ENCODE data around the gene CELF4.
A peak's percentile ranks its signal among the peaks of the same experiment; 100 is the strongest.

The CELF4 gene

DNA sequence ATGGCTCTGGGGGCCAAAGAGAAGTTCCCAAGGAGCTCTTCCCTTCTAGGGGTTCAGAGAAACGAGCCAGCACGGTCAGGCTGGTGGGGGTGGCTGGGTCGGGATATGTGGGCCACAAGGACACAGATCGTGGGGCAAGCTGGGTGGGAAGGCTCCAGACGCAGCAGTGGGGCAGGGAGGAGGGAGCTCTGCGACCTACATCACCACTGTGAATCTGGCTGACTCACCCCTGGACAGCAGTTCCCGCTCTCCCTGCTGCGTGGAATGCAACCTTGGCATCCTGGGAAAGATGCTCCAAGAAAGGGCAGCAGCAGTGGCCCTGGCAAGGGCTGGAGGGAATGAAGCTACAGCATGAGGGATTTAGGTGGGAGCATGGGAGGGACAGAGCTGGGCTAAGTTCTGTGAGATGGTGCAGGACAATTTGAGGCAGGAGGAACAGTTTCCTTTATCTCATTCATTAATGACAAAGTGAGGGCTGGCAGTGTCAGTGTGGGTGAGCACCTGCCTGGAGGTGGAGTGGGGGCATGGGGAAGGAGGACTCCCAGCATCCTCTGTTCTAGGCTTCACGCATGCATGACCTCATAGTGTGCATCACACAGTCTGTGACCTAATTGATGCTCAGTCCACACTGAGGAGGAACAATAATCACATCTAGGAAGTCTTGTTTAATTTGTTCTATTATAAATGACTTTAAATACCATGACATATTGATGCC, 25.0 kb downstream of the CELF4 start:
- DNase-seq (ENCODE audit: low read depth, low spot score), result no peak
- TF ChIP-seq EZH2 (IDR thresholded peaks at IDR 0.05), result no peak
- no peak for TF ChIP-seq POLR2AphosphoS5 (IDR thresholded peaks at IDR 0.05; ENCODE audit: borderline replicate concordance, low read depth, low read length)
- no peak for TF ChIP-seq FOXP2 (optimal IDR thresholded peaks at IDR 0.05; ENCODE audit: control extremely low read depth, extremely low read length, insufficient read depth)
- Histone ChIP-seq H3K4me3 (no peak overlapping the region), H3K9ac (ENCODE audit: insufficient read length) (no peak overlapping the region), H3K9me3 (ENCODE audit: low read depth, low read length) (no peaks in the 10 kb centered on the region), H3K36me3 (ENCODE audit: insufficient read depth, low read length) (no peaks in the 10 kb centered on the region), H3K27ac (no peak overlapping the region)

GRCh38 chr18:37539236-37539635, 26.4 kb downstream of the CELF4 start:
- Histone ChIP-seq H3K9ac (ENCODE audit: insufficient read length) (no peak overlapping the region), H3K9me3 (ENCODE audit: low read depth, low read length) (no peaks in the 10 kb centered on the region), H3K4me3 (no peak overlapping the region), H3K27ac (no peak overlapping the region), H3K36me3 (ENCODE audit: insufficient read depth, low read length) (no peaks in the 10 kb centered on the region)
- no peak for TF ChIP-seq EZH2 (IDR thresholded peaks at IDR 0.05)
- TF ChIP-seq FOXP2 (optimal IDR thresholded peaks at IDR 0.05; ENCODE audit: control extremely low read depth, extremely low read length, insufficient read depth), result no peak
- TF ChIP-seq POLR2AphosphoS5 (IDR thresholded peaks at IDR 0.05; ENCODE audit: borderline replicate concordance, low read depth, low read length), result no peak
- DNase-seq (ENCODE audit: low read depth, low spot score), result no peak

DNA sequence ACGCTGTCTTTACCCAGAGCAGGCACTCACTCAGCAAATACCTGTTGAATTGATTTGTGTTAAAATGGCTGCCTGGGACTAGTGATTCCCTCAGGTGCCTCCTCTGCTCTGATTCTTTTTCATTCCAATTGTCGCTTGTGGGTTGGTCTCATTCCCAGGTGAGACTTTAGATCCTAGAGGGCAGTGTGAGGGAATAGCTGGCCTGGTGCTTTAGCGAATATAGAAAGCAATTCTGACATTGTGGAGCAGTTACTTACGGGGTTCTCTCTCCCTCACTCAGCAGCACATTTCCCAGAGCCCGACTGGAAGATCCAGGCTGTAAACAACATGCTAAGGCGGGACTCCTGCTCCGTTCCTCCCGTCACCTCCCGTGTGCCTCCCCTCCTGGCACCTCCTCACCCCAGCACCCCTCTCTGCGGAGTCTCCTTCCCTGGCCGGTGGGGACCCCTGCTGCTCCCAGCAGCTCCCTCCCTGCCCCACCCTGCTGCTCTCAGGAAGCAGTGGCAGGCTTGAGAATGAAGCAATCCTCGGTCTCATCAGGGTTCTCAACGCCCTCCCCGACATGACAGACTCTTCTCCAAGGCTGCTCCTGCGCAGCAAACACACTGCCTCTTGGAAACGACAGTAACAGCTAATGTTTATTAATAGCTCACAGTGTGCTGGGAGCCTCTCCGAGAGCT, 26.9 kb downstream of the CELF4 start:
- TF ChIP-seq EZH2 (IDR thresholded peaks at IDR 0.05) (no peak), POLR2AphosphoS5 (IDR thresholded peaks at IDR 0.05; ENCODE audit: borderline replicate concordance, low read depth, low read length) (no peak), FOXP2 (optimal IDR thresholded peaks at IDR 0.05; ENCODE audit: control extremely low read depth, extremely low read length, insufficient read depth) (no peak)
- DNase-seq (ENCODE audit: low read depth, low spot score), result no peak
- Histone ChIP-seq H3K27ac (no peak overlapping the region), H3K4me3 (no peak overlapping the region), H3K9me3 (ENCODE audit: low read depth, low read length) (no peaks in the 10 kb centered on the region), H3K36me3 (ENCODE audit: insufficient read depth, low read length) (no peaks in the 10 kb centered on the region), H3K9ac (ENCODE audit: insufficient read length) (no peak overlapping the region)

DNA sequence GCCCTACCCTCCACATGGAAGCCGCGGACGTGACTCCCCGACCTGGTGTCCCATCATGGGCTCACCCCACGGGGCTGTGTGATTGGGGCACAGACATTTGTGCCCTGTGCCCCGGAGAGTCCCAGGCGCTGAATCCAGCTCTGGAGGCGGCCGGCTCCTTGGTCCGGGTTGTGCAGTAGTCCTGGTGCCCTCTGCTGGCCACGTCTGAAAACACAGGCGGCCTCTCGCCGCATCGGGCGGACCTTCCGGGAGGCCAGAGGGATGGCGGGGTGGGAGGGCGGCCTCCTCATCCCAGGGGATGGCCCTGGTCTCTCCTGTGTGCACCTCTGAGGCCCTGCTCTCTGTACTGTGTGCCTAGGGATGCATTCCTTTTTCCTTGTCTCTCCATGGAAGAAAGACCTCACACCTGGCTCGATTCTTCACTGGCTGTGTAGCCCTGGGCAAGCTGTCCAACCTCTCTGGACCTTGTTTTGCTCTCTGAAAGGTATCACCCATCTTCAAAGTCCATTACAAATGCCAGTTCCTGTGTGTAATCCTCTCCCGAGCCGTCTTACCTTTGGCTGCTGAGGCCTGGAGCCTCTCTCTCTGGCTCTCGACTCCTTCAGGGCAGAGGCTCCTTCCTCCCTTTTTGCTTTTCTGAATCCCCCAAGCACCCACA, 27.6 kb downstream of the CELF4 start:
- no peak overlapping the region for H3K4me3 ChIP-seq

GRCh38 chr18:37536656-37537055, 28.9 kb downstream of the CELF4 start:
- Histone ChIP-seq H3K9ac (ENCODE audit: insufficient read length) (no peak overlapping the region), H3K4me3 (no peak overlapping the region), H3K9me3 (ENCODE audit: low read depth, low read length) (no peaks in the 10 kb centered on the region), H3K36me3 (ENCODE audit: insufficient read depth, low read length) (no peaks in the 10 kb centered on the region), H3K27ac (no peak overlapping the region)
- TF ChIP-seq EZH2 (IDR thresholded peaks at IDR 0.05), result no peak
- TF ChIP-seq POLR2AphosphoS5 (IDR thresholded peaks at IDR 0.05; ENCODE audit: borderline replicate concordance, low read depth, low read length), result no peak
- no peak for TF ChIP-seq FOXP2 (optimal IDR thresholded peaks at IDR 0.05; ENCODE audit: control extremely low read depth, extremely low read length, insufficient read depth)
- DNase-seq (ENCODE audit: low read depth, low spot score), result no peak

More for the DNA sequence above, 27.6 kb downstream of the CELF4 start:
- no peaks in the 10 kb centered on the region for H3K36me3 ChIP-seq (ENCODE audit: insufficient read depth, low read length)
- H3K27ac ChIP-seq, result no peak overlapping the region
- H3K9me3 ChIP-seq (ENCODE audit: low read depth, low read length), result no peaks in the 10 kb centered on the region
- no peak for TF ChIP-seq FOXP2 (optimal IDR thresholded peaks at IDR 0.05; ENCODE audit: control extremely low read depth, extremely low read length, insufficient read depth)
- TF ChIP-seq POLR2AphosphoS5 (IDR thresholded peaks at IDR 0.05; ENCODE audit: borderline replicate concordance, low read depth, low read length), result no peak
- TF ChIP-seq EZH2 (IDR thresholded peaks at IDR 0.05), result no peak
- no peak overlapping the region for H3K9ac ChIP-seq (ENCODE audit: insufficient read length)
- no peak for DNase-seq (ENCODE audit: low read depth, low spot score)

DNA sequence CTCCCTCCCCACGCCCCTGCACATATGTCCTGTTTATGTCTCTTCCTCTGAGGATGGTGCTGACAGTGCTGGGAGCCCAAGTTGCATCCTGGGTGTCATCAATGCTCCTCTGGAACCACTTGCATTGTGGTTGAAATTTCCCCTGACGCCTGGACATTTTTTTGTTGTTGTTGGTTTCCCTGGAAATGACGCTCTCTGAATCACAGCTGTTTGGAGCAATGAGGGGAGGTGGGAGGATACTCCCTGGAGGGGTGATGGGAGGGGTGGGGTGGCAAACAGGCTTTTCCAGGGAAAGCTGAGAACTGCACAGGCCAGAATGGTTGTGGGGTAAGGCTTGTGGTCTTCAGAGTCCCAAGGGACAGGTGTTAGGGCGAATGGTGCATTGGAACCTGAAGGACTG, 29.6 kb downstream of the CELF4 start:
- Histone ChIP-seq H3K27ac (no peak overlapping the region), H3K9me3 (ENCODE audit: low read depth, low read length) (no peaks in the 10 kb centered on the region), H3K4me3 (no peak overlapping the region), H3K36me3 (ENCODE audit: insufficient read depth, low read length) (no peaks in the 10 kb centered on the region), H3K9ac (ENCODE audit: insufficient read length) (no peak overlapping the region)
- no peak for DNase-seq (ENCODE audit: low read depth, low spot score)
- TF ChIP-seq EZH2 (IDR thresholded peaks at IDR 0.05), result no peak

DNA sequence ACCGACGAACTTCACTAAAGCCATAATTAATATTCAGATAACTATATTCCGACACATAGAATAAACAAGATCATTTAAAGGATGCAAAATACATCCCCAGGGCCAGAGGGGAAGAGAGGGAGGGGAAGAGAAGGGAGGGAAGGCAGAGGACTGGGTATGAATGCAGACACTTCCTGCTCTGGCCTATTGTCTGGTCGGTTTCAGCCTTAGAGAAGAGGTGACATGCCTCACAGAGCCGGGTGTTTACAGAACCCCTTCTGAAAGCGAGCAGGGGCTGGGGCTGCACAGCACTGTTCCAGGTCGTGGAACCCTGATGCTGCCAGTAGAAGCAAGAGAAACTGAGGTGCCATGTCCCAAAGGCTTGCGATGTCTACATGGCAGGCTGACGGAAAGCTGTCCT, 31.0 kb downstream of the CELF4 start:
- H3K9me3 ChIP-seq (ENCODE audit: low read depth, low read length), result no peaks in the 10 kb centered on the region
- no peaks in the 10 kb centered on the region for H3K36me3 ChIP-seq (ENCODE audit: insufficient read depth, low read length)
- H3K4me3 ChIP-seq, result no peak overlapping the region
- H3K9ac ChIP-seq (ENCODE audit: insufficient read length), result no peak overlapping the region
- DNase-seq (ENCODE audit: low read depth, low spot score), result no peak
- H3K27ac ChIP-seq, result no peak overlapping the region
- no peak for TF ChIP-seq FOXP2 (optimal IDR thresholded peaks at IDR 0.05; ENCODE audit: control extremely low read depth, extremely low read length, insufficient read depth)
- no peak for TF ChIP-seq POLR2AphosphoS5 (IDR thresholded peaks at IDR 0.05; ENCODE audit: borderline replicate concordance, low read depth, low read length)
- TF ChIP-seq EZH2 (IDR thresholded peaks at IDR 0.05), result no peak

- peak; percentile 12 for TF ChIP-seq EZH2 (IDR thresholded peaks at IDR 0.05)
- no peak for TF ChIP-seq FOXP2 (optimal IDR thresholded peaks at IDR 0.05; ENCODE audit: control extremely low read depth, extremely low read length, insufficient read depth)
- Histone ChIP-seq H3K27ac (no peak overlapping the region), H3K9me3 (ENCODE audit: low read depth, low read length) (no peaks in the 10 kb centered on the region), H3K9ac (ENCODE audit: insufficient read length) (no peak overlapping the region), H3K36me3 (ENCODE audit: insufficient read depth, low read length) (no peaks in the 10 kb centered on the region), H3K4me3 (no peak overlapping the region)
- DNase-seq (ENCODE audit: low read depth, low spot score), result no peak
These were observed 31.7 kb downstream of the CELF4 start for GRCh38 chr18:37533647-37534584.

Data from SK-N-MC (cell line).